ENCODE measurements around the gene KLHL36. TPM values are rescaled to one million over a fixed set of nuclear protein-coding genes. Genes with fewer than 3 reads are reported as not detected.

Gene KLHL36
- total and polyA plus RNA-seq, 9 of the 15 experiments (the other 6 are each of a cell fraction or from before 2014, with no cell fraction given), result 2.1 to 51.2 (median 18.5) TPM

DNA sequence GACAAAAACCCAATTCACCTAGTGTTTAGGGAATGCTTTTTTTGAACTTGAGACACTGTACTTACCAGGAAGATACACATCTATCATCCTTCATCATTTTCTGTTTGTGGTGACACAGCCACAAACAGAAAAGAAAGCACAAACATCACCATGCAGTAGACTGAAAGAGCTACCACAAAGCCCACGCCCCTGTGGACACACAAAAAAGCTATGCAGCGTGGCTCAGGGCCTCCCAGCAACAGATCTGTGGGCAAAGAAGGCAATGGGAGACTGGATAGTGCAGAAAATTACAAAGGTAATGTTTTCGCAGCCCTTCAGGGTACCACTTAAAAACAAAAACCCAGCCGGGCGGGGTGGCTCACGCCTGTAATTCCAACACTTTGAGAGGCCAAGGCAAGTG is 40.0 kb upstream of the KLHL36 start:
- DNase-seq (ENCODE audit: extremely low read depth in 1 of 4, low spot score in 3 of 4) (no peak), FAIRE-seq (no peak), ATAC-seq (no peak)
- BruUV-seq (replicated peaks), result no TSS peak
- ChIA-PET CTCF (ENCODE audit: low intra/inter-chr PET ratio) (no interaction called here), POLR2A (interaction anchor here (1.0 to 1.3 kb wide), 3 partner anchors 9 to 14 kb away, joined by 4 to 6 read pairs (median 4); partner anchors contain the start of gene COTL1)
- 61% methylated on average over 6 of the region's 6 CpGs for WGBS (ENCODE audit: insufficient coverage, low coverage, missing lambda C conversion rate)
- no peak overlapping the region for H3K4me3 ChIP-seq
- H3K27ac ChIP-seq (ENCODE audit: extremely low read depth, low read depth, low read length), result peak overlapping the region; percentile 53; the same call in 2 of the 3 replicates
- 0 out of 2 replicates have a peak, but pooled peaks have one; percentile 0 for TF ChIP-seq FOSL1 (tag; conservative IDR thresholded peaks at IDR 0.05)
- TF ChIP-seq SMAD4 (CRISPR knock-in tag; conservative IDR thresholded peaks at IDR 0.05), result no peak
- TF ChIP-seq, protein P1, sequence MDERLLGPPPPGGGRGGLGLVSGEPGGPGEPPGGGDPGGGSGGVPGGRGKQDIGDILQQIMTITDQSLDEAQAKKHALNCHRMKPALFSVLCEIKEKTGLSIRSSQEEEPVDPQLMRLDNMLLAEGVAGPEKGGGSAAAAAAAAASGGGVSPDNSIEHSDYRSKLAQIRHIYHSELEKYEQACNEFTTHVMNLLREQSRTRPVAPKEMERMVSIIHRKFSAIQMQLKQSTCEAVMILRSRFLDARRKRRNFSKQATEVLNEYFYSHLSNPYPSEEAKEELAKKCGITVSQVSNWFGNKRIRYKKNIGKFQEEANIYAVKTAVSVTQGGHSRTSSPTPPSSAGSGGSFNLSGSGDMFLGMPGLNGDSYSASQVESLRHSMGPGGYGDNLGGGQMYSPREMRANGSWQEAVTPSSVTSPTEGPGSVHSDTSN (CRISPR knock-in tag; IDR thresholded peaks at IDR 0.05; ENCODE audit: low read depth), result no peak
- TF ChIP-seq, protein P1 (tag; conservative IDR thresholded peaks at IDR 0.05; ENCODE audit: low read depth), result peak; percentile 3; the same call in 1 of the 2 replicates
- H2AFZ ChIP-seq (ENCODE audit: low read depth, low read length), result no peak overlapping the region
- H3K4me2 ChIP-seq (ENCODE audit: insufficient read depth, low read length), result no peak overlapping the region
- in situ Hi-C loops (cut with MboI) (no loop called here), intact Hi-C loops (cut with micrococcal nuclease) (loop anchor here (1.0 kb wide), 1 partner anchor 14 kb away; no protein-coding TSS in a partner anchor)
- peak overlapping the region in 1 of 2 experiments; percentile 5; a peak in 2 of 4 replicates for H3K9ac ChIP-seq (ENCODE audit: insufficient read depth in 1 of 2, low read depth in 2 of 2, low read length in 2 of 2)
- peaks cover 3% of the 10 kb centered on the region for H3K9me3 ChIP-seq (replicated peaks; ENCODE audit: control insufficient read depth, insufficient read depth, low read depth, low read length)
- H4K20me1 ChIP-seq (replicated peaks; ENCODE audit: control insufficient read depth, insufficient read depth, low read length), result no peaks in the 10 kb centered on the region
- peaks cover 25% of the 10 kb centered on the region for H3K36me3 ChIP-seq (ENCODE audit: control insufficient read depth, insufficient read depth, low read length)
- H3K27me3 ChIP-seq (ENCODE audit: control insufficient read depth in 2 of 2, insufficient read depth in 2 of 2, low read length in 2 of 2), result no peaks in the 10 kb centered on the region
- peaks cover 35 to 40% of the 10 kb centered on the region in 2 experiments for H3K4me1 ChIP-seq (replicated peaks in 1 of 2; ENCODE audit: control insufficient read depth in 2 of 2, insufficient read depth in 2 of 2, low read length in 2 of 2)
- peaks cover 80% of the 10 kb centered on the region for H3K79me2 ChIP-seq (ENCODE audit: control insufficient read depth, insufficient read depth, low read length)
- no peaks in the 10 kb centered on the region for H3K9me1 ChIP-seq (ENCODE audit: control insufficient read depth, insufficient read depth, low read length)
